OCI-LY7 (cell line): Measurements from ENCODE around the gene CAPSL.

Experiments
- CTCF ChIP-seq: fragments of 200-600 bp; sonication (generic); conservative IDR thresholded peaks from 2 replicates; pipeline ENCODE4 v1.5.1; 2014; ENCODE audit warnings: mild to moderate bottlenecking, antibody characterized with exemption, low read length, moderate library complexity, mixed read lengths
- EZH2phosphoT487 ChIP-seq: fragments of 200-600 bp; sonication (generic); IDR thresholded peaks from 2 replicates; pipeline ENCODE4 v1.6.1; 2018; ENCODE audit warnings: low read depth, borderline replicate concordance, mild to moderate bottlenecking, mixed run types, antibody characterized with exemption, low read length, moderate library complexity, mixed read lengths

- TF ChIP-seq CTCF (peak; percentile 93), EZH2phosphoT487 (no peak)
Observed at GRCh38 chr5:35926389-35927051, 11.9 kb downstream of the CAPSL start.
